Colonic mucosa (tissue), 4 donors: ENCODE measurements around the gene DPM3. TPM values are rescaled to one million over a fixed set of nuclear protein-coding genes. Genes with fewer than 3 reads are reported as not detected.
A peak's percentile ranks its signal among the peaks of the same experiment; 100 is the strongest.

Source experiments
- DNase-seq: peaks from one replicate; pipeline ENCODE4 v3.0.0-alpha.2; 2020
- H3K27ac ChIP-seq: fragments of 200-600 bp; one replicate; pipeline ENCODE4 v1.8.0; 2021
- H3K27me3 ChIP-seq: fragments of 200-600 bp; one replicate; pipeline ENCODE4 v1.8.0; 2021
- H3K36me3 ChIP-seq: fragments of 200-600 bp; one replicate; pipeline ENCODE4 v1.8.0; 2021
- H3K4me1 ChIP-seq: fragments of 200-600 bp; one replicate; pipeline ENCODE4 v1.8.0; 2021; ENCODE audit warnings: mild to moderate bottlenecking
- H3K4me3 ChIP-seq: fragments of 200-600 bp; one replicate; pipeline ENCODE4 v1.8.0; 2021
- H3K9ac ChIP-seq, 2 donors: one replicate each; pipeline ENCODE4 v1.7.0; 2013; ENCODE audit warnings: control low read depth in 2 of 2, low read depth in 2 of 2, low read length in 2 of 2
- H3K9me3 ChIP-seq: fragments of 200-600 bp; one replicate; pipeline ENCODE4 v1.8.0; 2021
- CTCF ChIP-seq: fragments of 200-600 bp; IDR thresholded peaks from one replicate; pipeline ENCODE4 v1.8.0; 2022; ENCODE audit warnings: antibody characterized with exemption, mild to moderate bottlenecking
- intact Hi-C: fragments of 100-400 bp; cut with DNase I; formaldehyde crosslinking; loops from one replicate; pipeline ENCODE4 v1.14.1; 2022
- total RNA-seq, 2 donors: library from RNA; stranded (reverse); fragmentation: NEBNext Ultra II Directional in 1 of 2; extraction: Animal tissue kit (Norgen Biotek cat#: 25700) in 1 of 2; gene quantifications; one replicate each; pipeline ENCODE4 v1.2.1, GENCODE V29; 2021
- donor health status: healthy.
- donor health status: DM: no; HTN: no; CAD: no.
- donor health status: DM: no; HTN: no; CAD: no.

The DPM3 gene
- total RNA-seq, 2 donors from 2014 or later, result 149 to 182 TPM

GRCh38 chr1:155092131-155092530 lies 48.2 kb downstream of the DPM3 start:
- Histone ChIP-seq H3K36me3 (no peaks in the 10 kb centered on the region), H3K27me3 (no peaks in the 10 kb centered on the region), H3K9ac (no peak overlapping the region), H3K4me1 (peaks cover 6% of the 10 kb centered on the region), H3K27ac (no peak overlapping the region), H3K4me3 (no peak overlapping the region), H3K9me3 (no peaks in the 10 kb centered on the region)
- no peak for TF ChIP-seq CTCF
- no peak for DNase-seq
- intact Hi-C loops, result no loop called here

- no peaks in the 10 kb centered on the region for H3K9me3 ChIP-seq
- intact Hi-C loops, result loop anchor here (1.0 kb wide), 1 partner anchor 77 kb away; no protein-coding TSS in a partner anchor
- H3K9ac ChIP-seq, result peak overlapping the region in 1 of 2 donors; percentile 32
- no peaks in the 10 kb centered on the region for H3K36me3 ChIP-seq
- no peaks in the 10 kb centered on the region for H3K27me3 ChIP-seq
- peak; percentile 99 for TF ChIP-seq CTCF
- no peak overlapping the region for H3K27ac ChIP-seq
- DNase-seq, result peak; percentile 85
- H3K4me3 ChIP-seq, result no peak overlapping the region
- peaks cover 6% of the 10 kb centered on the region for H3K4me1 ChIP-seq
These were observed 49.0 kb downstream of the DPM3 start for GRCh38 chr1:155091071-155092051.

Other genes starting within 250 kb of the DPM3 start
- gene PMVK, start 203.8 kb downstream of the DPM3 start, total RNA-seq, result 10 to 100 TPM; 32.0 to 46.5 TPM
- 10 to 100 TPM; 22.0 to 51.4 TPM for gene PBXIP1, start 184.4 kb downstream of the DPM3 start, total RNA-seq
- gene PYGO2, start 178.7 kb downstream of the DPM3 start, total RNA-seq, result 10 to 100 TPM; 25.8 to 33.8 TPM
- gene SHC1, start 169.8 kb downstream of the DPM3 start, total RNA-seq, result 100 to 1,000 TPM in 1 of 2 donors, 10 to 100 TPM in 1; 98.3 to 104 TPM
- gene CKS1B, start 165.8 kb downstream of the DPM3 start, total RNA-seq, result 10 to 100 TPM; 49.5 to 76.5 TPM
- gene FLAD1, start 157.2 kb downstream of the DPM3 start, total RNA-seq, result 10 to 100 TPM; 28.2 to 46.1 TPM
- gene LENEP, start 146.9 kb downstream of the DPM3 start, total RNA-seq, result not detected
- 100 to 1,000 TPM; 185 to 205 TPM for gene ZBTB7B, start 137.7 kb downstream of the DPM3 start, total RNA-seq
- gene DCST2, start 106.8 kb downstream of the DPM3 start, total RNA-seq, result 1 to 10 TPM; 1.7 to 1.9 TPM
- gene DCST1, start 106.7 kb downstream of the DPM3 start, total RNA-seq, result not detected
- 100 to 1,000 TPM; 101 to 228 TPM for gene ADAM15, start 89.2 kb downstream of the DPM3 start, total RNA-seq
- gene EFNA4, start 76.8 kb downstream of the DPM3 start, total RNA-seq, result 10 to 100 TPM; 26.1 to 27.2 TPM
- gene EFNA3, start 61.7 kb downstream of the DPM3 start, total RNA-seq, result 10 to 100 TPM; 12.7 to 21.4 TPM
- 100 to 1,000 TPM in 1 of 2 donors, 10 to 100 TPM in 1; 61.3 to 125 TPM for gene EFNA1, start 12.7 kb downstream of the DPM3 start, total RNA-seq
- gene SLC50A1, start 4.7 kb downstream of the DPM3 start, total RNA-seq, result 100 to 1,000 TPM; 102 to 130 TPM
- gene KRTCAP2, start 32.8 kb upstream of the DPM3 start, total RNA-seq, result 100 to 1,000 TPM; 140 to 172 TPM
- under 1 TPM; 0.10 to 0.19 TPM for gene TRIM46, start 33.3 kb upstream of the DPM3 start, total RNA-seq
- gene THBS3, start 67.4 kb upstream of the DPM3 start, total RNA-seq, result 10 to 100 TPM; 12.2 to 16.0 TPM
- gene MTX1, start 68.2 kb upstream of the DPM3 start, total RNA-seq, result 10 to 100 TPM; 37.5 to 55.8 TPM
- gene ENTREP3, start 115.0 kb upstream of the DPM3 start, total RNA-seq, result 10 to 100 TPM; 22.0 to 34.2 TPM
- 10 to 100 TPM; 41.5 to 67.7 TPM for gene SCAMP3, start 121.8 kb upstream of the DPM3 start, total RNA-seq
- 10 to 100 TPM; 31.7 to 66.4 TPM for gene CLK2, start 133.0 kb upstream of the DPM3 start, total RNA-seq
- gene HCN3, start 136.9 kb upstream of the DPM3 start, total RNA-seq, result 10 to 100 TPM; 12.4 to 12.8 TPM
- gene PKLR, start 160.9 kb upstream of the DPM3 start, total RNA-seq, result 1 to 10 TPM; 1.6 to 2.9 TPM
- 100 to 1,000 TPM; 300 to 501 TPM for gene FDPS, start 168.3 kb upstream of the DPM3 start, total RNA-seq
- 100 to 1,000 TPM in 1 of 2 donors, 10 to 100 TPM in 1; 68.4 to 113 TPM for gene RUSC1, start 180.4 kb upstream of the DPM3 start, total RNA-seq